Right kidney (tissue), 9 donors: ENCODE measurements around the gene KLHL7.

Source experiments
- DNase-seq: peaks from one replicate; pipeline ENCODE4 v3.0.0-alpha.2; 2016
- long read RNA-seq, 8 donors: transcript quantifications; one replicate each; lab custom pipeline, GENCODE V29; 2026

Gene KLHL7, protein sequence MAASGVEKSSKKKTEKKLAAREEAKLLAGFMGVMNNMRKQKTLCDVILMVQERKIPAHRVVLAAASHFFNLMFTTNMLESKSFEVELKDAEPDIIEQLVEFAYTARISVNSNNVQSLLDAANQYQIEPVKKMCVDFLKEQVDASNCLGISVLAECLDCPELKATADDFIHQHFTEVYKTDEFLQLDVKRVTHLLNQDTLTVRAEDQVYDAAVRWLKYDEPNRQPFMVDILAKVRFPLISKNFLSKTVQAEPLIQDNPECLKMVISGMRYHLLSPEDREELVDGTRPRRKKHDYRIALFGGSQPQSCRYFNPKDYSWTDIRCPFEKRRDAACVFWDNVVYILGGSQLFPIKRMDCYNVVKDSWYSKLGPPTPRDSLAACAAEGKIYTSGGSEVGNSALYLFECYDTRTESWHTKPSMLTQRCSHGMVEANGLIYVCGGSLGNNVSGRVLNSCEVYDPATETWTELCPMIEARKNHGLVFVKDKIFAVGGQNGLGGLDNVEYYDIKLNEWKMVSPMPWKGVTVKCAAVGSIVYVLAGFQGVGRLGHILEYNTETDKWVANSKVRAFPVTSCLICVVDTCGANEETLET
- long read RNA-seq, donor 1, full-length matches to known transcripts = 16 of 16 reads
- long read RNA-seq, donor 1, partial matches to known transcripts = 0 of 16 reads
- long read RNA-seq, donor 1, other reads (novel, unspliced or antisense) = 0 of 16 reads
- long read RNA-seq, donor 2, full-length matches to known transcripts = 4 of 4 reads
- long read RNA-seq, donor 2, partial matches to known transcripts = 0 of 4 reads
- long read RNA-seq, donor 2, other reads (novel, unspliced or antisense) = 0 of 4 reads
- long read RNA-seq, donor 3, full-length matches to known transcripts = 7 of 7 reads
- long read RNA-seq, donor 3, partial matches to known transcripts = 0 of 7 reads
- long read RNA-seq, donor 3, other reads (novel, unspliced or antisense) = 0 of 7 reads
- long read RNA-seq, donor 4, full-length matches to known transcripts = 8 of 17 reads
- long read RNA-seq, donor 4, partial matches to known transcripts = 9 of 17 reads
- long read RNA-seq, donor 4, other reads (novel, unspliced or antisense) = 0 of 17 reads
- long read RNA-seq, donor 5, full-length matches to known transcripts = 17 of 17 reads
- long read RNA-seq, donor 5, partial matches to known transcripts = 0 of 17 reads
- long read RNA-seq, donor 5, other reads (novel, unspliced or antisense) = 0 of 17 reads
- long read RNA-seq, donor 6, full-length matches to known transcripts = 6 of 12 reads
- long read RNA-seq, donor 6, partial matches to known transcripts = 6 of 12 reads
- long read RNA-seq, donor 6, other reads (novel, unspliced or antisense) = 0 of 12 reads
- long read RNA-seq, donor 7, full-length matches to known transcripts = 13 of 23 reads
- long read RNA-seq, donor 7, partial matches to known transcripts = 10 of 23 reads
- long read RNA-seq, donor 7, other reads (novel, unspliced or antisense) = 0 of 23 reads
- long read RNA-seq, donor 8, full-length matches to known transcripts = 16 of 26 reads
- long read RNA-seq, donor 8, partial matches to known transcripts = 10 of 26 reads
- long read RNA-seq, donor 8, other reads (novel, unspliced or antisense) = 0 of 26 reads

DNA sequence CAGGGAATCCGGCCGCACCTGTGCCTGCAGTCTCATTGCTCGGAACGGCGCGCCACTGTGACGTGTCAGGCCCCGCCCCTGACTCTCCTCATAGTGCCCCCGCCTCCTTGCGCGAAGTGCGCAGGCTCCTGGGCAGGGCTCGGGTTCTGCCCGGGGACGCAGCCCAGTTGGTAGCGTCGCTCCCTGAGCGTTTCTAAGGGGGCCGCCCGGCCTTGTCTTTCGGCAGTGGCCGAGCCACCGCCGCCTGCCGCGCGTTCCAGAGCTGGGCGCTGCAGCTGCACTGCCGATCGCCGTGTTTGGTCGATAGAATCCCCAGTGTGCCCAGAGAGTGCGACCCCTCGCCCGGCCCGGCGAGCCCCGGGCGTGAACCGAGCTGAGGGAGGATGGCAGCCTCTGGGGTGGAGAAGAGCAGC is at the start of gene KLHL7:
KLHL7 (plus strand) TSS at position 142 of the 413 bp plus-strand sequence; CDS start at position 384, 242 bp downstream.
- DNase-seq = no peak

DNA sequence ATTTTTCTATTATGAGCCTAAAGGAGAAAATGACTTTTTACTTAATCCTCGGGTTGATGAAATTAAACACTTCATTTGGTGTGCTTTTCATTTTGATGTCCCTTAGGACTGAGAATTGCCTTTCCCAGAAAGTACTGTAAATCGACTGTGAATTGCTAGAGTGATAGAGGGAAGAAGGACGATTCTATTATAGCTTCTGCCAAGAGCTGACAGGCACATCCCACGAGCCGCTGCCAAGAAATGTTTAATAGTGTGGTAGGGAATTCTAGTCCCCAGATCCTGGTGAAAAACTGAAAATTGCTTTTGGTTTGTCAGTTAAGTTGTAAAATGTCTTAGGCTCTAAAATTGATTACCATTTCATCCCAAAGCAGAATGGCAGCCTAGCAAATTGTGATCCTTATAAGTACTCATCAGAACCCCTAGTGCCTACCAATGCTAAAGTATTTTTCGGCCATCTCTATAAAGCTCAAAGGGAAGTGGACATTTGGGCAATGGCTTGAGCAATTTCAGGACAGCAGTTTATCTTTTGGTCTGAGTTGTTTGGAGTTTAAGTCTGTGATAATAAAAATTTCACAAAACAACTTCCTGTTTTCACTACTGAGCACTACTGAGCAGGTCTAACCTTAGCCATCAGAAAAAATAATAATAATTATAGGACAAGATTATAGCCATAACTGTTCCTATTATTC is 47.0 kb upstream of the KLHL7 start:
- DNase-seq = no peak

DNA sequence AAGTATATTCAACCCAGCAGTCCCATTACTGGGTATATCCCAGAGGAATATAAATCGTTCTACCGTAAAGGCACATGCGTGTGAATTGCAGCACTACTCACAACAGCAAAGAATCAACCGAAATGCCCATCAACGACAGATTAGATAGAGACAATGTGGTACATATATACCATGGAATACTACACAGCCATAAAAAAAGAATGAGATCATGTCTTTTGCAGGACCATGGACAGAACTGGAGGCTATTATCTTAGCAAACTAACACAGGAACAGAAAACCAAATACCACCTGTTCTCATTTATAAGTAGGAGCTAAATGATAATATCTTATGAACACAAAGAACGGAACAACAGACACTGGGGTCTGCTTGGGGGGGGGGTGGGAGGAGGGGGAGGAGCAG is 44.3 kb upstream of the KLHL7 start:
- no peak for DNase-seq

DNA sequence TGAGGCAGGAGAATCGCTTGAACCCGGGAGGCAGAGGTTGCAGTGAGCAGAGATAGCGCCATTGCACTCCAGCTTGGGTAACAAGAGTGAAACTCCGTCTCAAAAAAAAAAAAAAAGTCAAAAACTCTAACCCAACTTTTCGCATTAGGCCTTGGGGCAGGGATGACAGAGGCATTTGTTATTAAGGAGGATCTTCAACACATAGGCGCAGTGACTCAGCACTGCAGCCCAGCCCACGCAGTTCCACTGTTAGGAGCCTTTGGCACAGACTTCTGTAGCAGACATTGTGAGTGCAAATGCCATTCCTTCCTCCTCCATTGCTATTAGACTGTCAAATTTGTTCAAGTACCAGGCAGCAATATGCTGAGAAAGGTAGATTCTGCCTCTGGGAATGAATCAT is 43.1 kb upstream of the KLHL7 start:
- no peak for DNase-seq

DNA sequence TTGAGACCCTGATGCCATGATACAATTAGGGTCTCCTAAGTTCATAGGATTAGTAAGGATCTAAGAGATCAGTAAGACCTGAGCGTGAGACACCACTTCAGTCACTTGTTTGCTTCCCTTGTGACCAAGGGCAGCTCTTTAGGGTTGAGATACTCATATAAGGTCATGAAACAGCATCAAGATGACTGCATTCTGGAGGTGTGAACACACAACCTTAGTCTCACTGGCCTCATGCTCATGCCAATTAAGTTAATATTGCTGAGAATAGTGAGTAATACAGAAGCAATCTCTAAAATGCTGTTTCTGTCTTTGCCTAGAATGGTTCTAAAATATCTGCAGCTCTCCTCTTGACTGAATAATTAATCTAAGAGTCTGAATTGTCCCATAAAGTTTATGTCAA is 39.6 kb upstream of the KLHL7 start:
- no peak for DNase-seq

DNA sequence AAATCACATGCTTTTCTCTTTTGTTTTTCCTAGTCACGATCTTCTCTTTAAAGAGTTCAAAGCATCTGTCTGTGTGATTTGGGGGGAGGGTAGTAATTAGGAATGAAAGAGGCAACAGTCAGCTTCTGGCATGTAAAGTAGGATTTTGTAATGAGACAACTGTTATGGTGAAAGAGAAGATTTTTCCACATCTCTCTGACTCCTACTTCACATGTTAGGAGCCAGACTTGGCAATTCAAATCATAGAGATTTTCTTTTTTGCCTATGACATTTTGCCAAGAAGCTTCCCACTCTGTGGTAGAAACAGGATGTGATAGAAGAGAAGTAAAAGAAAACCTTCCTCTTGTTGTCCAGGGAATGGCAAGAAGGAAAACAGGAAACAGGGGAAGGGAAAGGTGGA is 38.3 kb upstream of the KLHL7 start:
- no peak for DNase-seq

DNA sequence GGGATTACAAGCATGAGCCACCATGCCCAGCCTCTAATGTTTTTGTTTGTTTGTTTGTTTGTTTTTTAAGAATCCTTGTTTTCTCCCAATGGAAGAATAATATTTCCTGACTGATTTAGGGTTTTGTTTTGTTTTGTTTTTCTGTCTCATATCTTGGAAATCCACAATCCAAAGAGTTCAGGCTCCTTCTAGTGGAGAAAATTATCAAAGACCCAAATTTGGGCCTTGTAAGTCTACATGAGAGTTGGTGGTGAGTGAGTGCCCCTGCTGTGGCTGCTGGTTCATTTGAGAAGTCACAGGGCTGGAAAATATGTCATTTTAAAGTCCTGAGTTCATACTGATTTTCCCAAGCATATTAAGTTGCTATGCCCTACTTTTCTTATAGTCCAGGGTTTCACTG is 33.5 kb upstream of the KLHL7 start:
- DNase-seq = no peak

DNA sequence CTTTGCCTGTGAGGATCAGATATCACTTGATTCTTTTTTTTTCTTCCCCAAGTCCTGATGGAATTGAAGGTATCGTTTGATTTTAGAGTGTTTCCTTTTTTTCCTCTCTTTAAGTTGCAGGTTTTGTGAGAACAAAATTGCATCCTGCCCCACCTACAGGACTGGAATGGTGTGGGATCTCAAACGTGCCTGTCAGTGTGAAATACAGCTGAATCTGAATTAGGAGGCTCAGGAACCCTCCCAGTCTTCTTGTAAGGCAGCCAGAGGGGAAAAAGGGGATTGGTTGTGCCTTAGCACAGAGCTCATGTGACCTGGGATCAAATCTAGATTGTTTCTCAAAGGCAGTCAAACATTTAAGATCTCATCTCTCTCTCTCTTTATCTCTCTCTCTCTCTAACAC is 32.7 kb upstream of the KLHL7 start:
- DNase-seq = no peak

DNA sequence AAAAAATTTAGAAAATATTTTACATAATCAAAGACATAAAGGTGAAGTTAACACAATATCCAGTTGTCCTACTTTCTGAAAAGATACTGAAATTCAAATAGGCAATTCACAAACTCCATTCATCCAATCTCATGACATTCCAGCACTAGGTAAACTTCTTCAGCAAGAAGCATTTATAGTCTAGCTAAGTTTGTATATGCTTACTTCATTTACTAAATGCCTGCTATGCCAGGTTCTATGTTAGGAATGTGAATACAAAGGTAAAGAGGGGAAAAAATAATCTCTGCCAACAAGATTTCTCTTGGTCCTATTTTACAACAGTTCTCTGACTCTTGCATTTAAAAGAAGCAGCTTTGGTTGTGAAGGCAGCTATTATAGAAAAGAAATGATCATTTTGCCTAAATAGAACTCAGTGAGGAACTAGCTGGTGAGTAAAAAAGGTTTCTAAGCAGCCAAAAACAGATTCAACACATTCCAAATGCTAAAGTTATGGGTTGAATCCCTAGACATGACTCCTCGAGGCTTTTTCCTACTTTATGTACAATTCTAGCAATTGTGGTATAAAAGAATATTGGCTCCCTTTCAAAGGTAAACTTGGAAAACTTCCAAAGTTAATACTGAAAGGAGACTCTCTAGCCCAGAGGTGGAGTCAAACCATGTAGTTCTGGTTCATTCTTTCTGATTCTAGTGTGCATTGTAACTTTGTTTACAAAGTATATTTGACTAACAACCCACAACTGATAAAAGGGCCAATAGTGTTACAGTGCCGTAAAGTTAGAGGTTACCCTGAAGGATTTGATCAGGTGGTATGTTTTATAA is 30.9 kb upstream of the KLHL7 start:
- DNase-seq = no peak

DNA sequence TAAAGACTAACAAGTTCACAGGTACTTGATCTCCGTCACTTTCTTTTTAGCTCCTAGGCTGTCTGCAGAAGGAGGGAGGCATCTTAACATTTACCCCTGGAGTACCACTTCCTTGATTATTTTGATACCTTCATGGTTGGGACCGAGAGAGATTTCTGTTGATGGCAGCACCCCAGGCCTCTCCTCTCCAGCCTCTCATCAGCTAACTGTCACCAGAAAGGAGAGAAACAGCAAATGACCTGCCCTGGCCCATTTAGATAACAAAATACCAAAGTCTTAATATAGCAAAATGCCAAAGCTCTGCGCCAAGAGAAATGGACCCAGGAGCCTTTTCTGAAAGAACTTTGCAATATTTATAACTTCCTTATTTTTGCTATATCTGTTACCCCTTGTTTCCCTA is 30.0 kb upstream of the KLHL7 start:
- DNase-seq = no peak

DNA sequence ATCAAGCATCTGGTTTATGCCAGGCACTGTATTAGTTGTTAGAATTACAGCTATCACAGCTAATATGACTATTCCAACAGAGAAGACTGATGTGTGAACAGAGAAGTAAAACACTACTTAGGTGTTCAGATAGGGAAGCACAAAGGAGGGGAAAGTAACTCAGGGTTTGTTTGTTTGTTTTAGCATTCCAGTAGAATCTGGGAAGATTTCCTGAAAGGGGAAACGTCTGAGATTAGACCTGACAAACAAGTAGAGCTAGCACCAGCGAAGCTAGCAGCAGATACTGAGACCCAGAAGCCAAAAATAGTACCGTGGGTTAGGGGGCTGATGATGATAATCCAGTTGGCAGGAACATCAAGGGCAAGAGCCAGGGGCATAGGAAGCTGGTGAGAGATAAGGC is 28.8 kb upstream of the KLHL7 start:
- no peak for DNase-seq

DNA sequence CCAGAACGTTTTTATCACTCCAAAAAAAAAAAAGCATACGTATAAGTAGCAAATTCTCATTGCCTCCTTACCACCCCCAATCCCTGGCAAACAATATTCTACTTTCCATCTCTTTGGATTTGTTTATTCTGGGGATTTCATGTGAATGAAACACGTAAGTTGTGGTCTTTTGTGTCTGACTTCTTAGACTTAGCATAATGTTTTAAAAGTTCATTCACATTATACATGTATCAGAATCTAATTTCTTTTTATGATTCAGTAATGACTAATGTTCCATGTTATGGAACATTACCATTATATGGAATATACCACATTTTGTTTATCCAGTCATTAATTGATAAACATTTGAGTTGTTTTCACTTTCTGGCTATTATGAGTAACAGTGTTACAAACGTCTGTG is 12.5 kb upstream of the KLHL7 start:
- DNase-seq = no peak

DNA sequence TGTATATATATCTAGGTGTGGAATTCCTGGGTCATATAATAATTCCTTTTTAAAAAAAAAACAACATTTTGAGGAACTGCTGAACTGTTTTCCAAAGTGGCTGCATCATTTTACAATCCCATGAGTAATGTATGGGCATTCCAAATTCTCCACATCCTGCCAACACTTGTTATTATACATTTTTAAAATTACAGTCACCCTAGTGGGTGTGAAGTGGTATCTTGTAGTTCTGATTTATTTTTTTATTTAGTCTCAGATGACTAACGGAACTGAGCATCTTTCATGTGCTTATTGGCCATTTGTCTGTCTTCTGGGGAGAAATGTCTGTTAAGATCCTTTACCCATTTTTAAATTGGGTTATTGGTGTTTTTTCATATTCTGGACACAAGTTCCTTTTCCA is 12.0 kb upstream of the KLHL7 start:
- no peak for DNase-seq

DNA sequence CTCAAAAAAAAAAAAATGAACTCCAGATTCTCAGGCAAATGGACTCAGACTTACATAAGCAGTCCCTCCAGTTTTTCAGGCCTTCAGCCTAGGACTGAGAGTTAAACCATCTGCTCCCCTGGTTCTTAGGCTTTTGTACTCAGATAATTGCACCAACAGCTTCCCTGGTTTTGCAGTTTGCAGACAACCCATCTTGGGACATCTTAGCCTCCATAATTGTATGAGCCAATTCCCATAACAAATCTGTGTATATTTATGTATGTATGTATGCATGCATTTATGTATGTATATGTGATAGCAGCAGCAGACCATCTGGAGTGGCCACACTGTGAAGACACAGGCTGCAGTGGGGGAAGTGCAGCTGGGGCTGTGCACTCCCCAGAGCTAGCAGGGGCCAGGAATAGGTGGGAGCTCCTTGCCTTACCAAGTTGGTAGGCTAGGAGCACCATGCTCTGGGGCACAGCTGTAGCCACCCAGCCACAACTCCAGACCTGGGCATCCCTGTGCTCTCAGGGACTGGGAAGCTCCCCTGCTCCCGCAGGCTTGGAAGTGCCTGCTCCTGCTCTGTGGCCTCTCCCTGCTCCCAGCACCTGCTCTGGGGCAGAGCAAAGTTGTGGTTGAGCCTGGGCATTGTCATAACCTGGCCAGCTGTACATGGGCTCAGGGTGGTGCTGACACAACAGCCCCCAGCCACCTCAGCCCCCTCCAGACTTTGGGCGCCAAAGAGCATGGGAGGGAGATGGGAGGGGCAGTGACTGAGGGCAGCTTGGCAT is 8.9 kb upstream of the KLHL7 start:
- DNase-seq = no peak

DNA sequence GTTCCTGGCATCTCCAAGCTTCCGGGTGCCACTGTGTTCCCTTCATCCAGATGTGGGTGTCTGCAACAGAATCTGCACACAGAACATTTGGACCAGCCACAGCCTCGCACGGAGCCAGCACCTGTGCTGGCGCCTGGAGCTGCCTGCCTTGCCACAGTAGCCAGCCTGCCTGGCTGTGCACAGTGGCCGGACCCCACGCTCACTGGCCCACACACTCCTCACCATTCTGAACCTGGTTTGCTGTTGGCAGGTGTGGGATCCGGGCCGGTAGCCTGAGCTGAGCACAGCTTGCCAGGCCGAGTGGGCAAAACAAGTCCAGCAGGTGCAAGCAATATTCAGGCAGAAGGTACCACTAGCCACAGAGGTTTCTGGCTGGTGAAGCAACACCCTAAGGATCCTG is 7.6 kb upstream of the KLHL7 start:
- DNase-seq = no peak

DNA sequence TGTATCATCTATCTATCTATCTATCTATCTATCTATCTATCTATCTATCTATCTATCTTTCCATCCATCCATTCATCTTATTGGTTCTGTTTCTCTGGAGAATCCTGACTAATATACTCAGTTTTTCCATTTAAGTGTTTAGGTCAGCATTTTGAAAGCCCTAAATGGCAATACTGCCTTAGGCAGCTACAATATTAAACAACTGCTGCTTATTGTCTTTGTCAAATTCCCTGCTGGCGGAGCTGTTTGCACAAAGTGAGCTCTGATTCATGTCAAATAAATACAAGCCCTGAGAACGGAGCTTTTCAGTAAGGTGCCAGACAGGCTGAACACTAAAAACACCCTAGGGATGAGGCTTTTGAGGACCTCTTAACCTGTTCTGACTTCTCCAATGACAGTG is 7.1 kb upstream of the KLHL7 start:
- no peak for DNase-seq

DNA sequence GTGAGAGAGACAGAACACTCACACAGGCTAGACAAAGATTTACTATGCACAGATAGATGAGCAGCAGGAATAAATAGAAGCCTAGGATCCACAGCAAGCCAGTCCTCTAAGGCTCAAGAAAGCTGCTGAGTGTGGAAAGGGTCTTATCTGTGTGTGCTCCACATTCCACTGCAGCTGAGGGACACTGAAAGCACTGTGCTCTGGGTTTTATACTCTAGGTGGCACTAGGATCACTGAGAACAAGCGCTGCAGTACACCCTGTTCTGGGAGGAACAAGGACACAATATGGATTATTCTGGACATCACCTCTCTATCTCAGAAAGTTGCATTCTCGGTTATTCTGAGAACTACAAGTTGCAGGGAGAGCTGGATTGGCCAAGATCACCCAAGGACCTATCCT is 4.9 kb upstream of the KLHL7 start:
- no peak for DNase-seq

DNA sequence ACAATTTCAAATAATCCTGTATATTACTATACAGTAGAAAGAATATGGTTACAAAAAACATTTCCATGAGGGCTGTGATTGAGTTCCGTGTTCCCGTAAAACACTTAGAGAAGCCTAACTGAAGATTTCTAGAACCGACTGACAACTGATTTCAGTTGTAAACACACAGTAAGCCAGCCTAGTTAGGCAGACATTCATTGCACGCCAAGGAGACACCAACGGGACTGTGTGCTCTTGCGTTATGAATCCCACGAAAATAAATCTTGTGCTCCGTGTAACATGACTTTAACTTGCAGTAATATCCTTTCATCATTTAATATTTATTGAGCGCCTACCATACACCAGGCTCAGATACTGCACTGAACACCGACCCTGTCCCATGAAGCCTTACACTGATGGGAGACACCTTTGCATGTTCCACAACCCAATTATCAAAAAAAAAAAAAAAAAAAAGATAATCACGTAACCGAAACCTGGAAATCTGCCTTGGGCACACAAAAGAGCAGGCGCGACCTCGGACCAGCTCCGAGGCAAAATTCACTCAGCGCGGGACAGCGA is 420 bp upstream of the KLHL7 start:
- DNase-seq = no peak
